Measurements from ENCODE around the gene CEACAM7. TPM values are rescaled to one million over a fixed set of nuclear protein-coding genes. Genes with fewer than 3 reads are reported as not detected.

CEACAM7 gene
- total RNA-seq, 1 experiment from 2014 or later = not detected

DNA sequence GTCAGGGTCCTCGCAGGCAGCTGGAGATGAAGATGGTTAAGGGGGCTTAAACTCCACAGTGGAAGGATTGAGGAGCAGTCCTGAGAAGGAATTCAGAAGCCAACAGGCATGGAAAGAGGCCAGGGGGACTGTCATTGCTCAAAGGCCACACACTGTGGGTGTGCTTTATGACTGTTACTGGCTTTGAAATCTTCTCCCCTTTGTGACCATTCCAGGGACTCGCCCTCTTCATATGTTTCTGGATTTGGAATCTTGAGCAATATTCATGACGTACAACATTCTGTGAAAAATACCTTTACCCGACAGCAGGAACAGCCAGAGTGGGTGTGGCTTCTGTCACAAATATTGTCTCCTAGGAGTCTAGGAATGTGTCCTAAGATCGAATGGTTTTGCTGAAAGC is 16.6 kb downstream of the CEACAM7 start:
- no peak overlapping the region for H3K27ac Mint-ChIP-seq
- Histone ChIP-seq H2BK12ac (ENCODE audit: insufficient read length, low read depth, low read length) (no peak overlapping the region), H3K14ac (ENCODE audit: insufficient read depth, low read length) (no peak overlapping the region), H4K20me1 (ENCODE audit: control insufficient read depth, insufficient read depth, insufficient read length) (no peaks in the 10 kb centered on the region), H4K5ac (ENCODE audit: insufficient read length, low read depth, low read length) (no peak overlapping the region), H3K27me3 (ENCODE audit: insufficient read depth, low read length) (no peaks in the 10 kb centered on the region), H4K8ac (replicated peaks; ENCODE audit: insufficient read length, low read depth, low read length) (no peak overlapping the region), H3K23ac (ENCODE audit: insufficient read length, low read depth, low read length) (no peak overlapping the region), H3K4ac (ENCODE audit: low read depth, low read length) (no peak overlapping the region), H3K9me3 (ENCODE audit: control insufficient read depth, low read depth, low read length) (peaks cover 79% of the 10 kb centered on the region), H4K91ac (ENCODE audit: insufficient read length, low read depth, low read length) (no peak overlapping the region), H2BK5ac (ENCODE audit: insufficient read length, low read length) (no peak overlapping the region), H3K79me1 (ENCODE audit: insufficient read depth, low read depth, low read length, poor library complexity, severe bottlenecking) (no peaks in the 10 kb centered on the region), H2AFZ (ENCODE audit: low read length) (no peak overlapping the region), H3K23me2 (ENCODE audit: insufficient read length, low read depth, low read length, poor library complexity, severe bottlenecking) (no peaks in the 10 kb centered on the region), H3K27ac (ENCODE audit: insufficient read length, low read depth, low read length) (no peak overlapping the region), H2AK5ac (ENCODE audit: insufficient read length, low read length) (no peak overlapping the region), H3K4me1 (ENCODE audit: insufficient read depth, low read length) (no peaks in the 10 kb centered on the region), H2BK20ac (ENCODE audit: low read depth, low read length, poor library complexity, severe bottlenecking) (no peak overlapping the region), H3K9ac (ENCODE audit: extremely low read depth, insufficient read length, low read length) (no peak overlapping the region), H3K56ac (ENCODE audit: insufficient read length, low read depth, low read length) (no peak overlapping the region), H2BK15ac (ENCODE audit: low read depth, low read length) (no peak overlapping the region), H3K79me2 (ENCODE audit: insufficient read depth, low read length) (no peaks in the 10 kb centered on the region), H3K18ac (ENCODE audit: insufficient read length, low read depth, low read length) (no peak overlapping the region), H3K4me2 (ENCODE audit: insufficient read depth, insufficient read length, low read length) (no peak overlapping the region), H3T11ph (ENCODE audit: low read length) (no peak overlapping the region), H2BK120ac (ENCODE audit: low read depth, low read length, poor library complexity, severe bottlenecking) (no peak overlapping the region)
- no peak overlapping the region for H3K4me3 Mint-ChIP-seq
- peaks cover 85 to 94% of the 10 kb centered on the region in 2 experiments for H3K9me3 Mint-ChIP-seq
- no peaks in the 10 kb centered on the region; the same call in 1 of the 2 replicates for H3K27me3 Mint-ChIP-seq (ENCODE audit: low read depth)
- H3K4me1 Mint-ChIP-seq = no peaks in the 10 kb centered on the region
- TF ChIP-seq CTCF (conservative IDR thresholded peaks at IDR 0.05) = no peak
- no CpG with 5 or more reads among the region's 5 CpGs for WGBS (ENCODE audit: extremely low coverage, insufficient read length, low lambda C conversion rate)
- peaks cover 0 to 33% (median 4%) of the 10 kb centered on the region in 3 experiments; a peak in 3 of 7 replicates for H3K36me3 Mint-ChIP-seq (ENCODE audit: insufficient read depth in 1 of 3, low read depth in 3 of 3)
- no peak for DNase-seq
